HepG2 (cell line): ENCODE results near the gene APOC4. TPM values are rescaled to one million over a fixed set of nuclear protein-coding genes. Genes with fewer than 3 reads are reported as not detected.

Source experiments
- ATAC-seq: fragments of 200-7000 bp; cut with Tn5 transposase; 3 replicates; pipeline ENCODE4 v1.9.1; 2020; ENCODE audit warnings: mild to moderate bottlenecking, moderate library complexity
- BruUV-seq: library from RNA; stranded (reverse); fragments of 400-500 nt; replicated peaks from 2 replicates; lab custom pipeline; 2021; lab: Mats Ljungman, UMichigan
- CTCF ChIA-PET: fragments of 300-600 bp; formaldehyde crosslinking; extraction: SDS; loops from one replicate; lab custom pipeline; 2021; ENCODE audit warnings: low total read pairs, inconsistent platforms, low intra/inter-chr PET ratio; lab: Yijun Ruan, JAX
- POLR2A ChIA-PET: fragments of 350-600 bp; sonication (Branson Sonifier 250); formaldehyde crosslinking; loops from one replicate; lab custom pipeline; 2020; ENCODE audit warnings: antibody characterized with exemption, inconsistent platforms; lab: Yijun Ruan, JAX
- DNase-seq: peaks from one replicate; pipeline ENCODE4 v3.0.0-alpha.2; 2015; ENCODE audit warnings: low spot score
- FAIRE-seq: peaks from 3 replicates; lab custom pipeline; 2011; peaks lifted over from hg19 to GRCh38; lab: Jason Lieb, UNC
- H2AFZ ChIP-seq: one replicate; pipeline ENCODE4 v1.6.1; 2011; ENCODE audit warnings: low read length, inconsistent platforms
- H3K27ac ChIP-seq: fragments of 300-600 bp; 3 replicates; pipeline ENCODE4 v1.8.0; 2011; ENCODE audit warnings: mixed run types, mild to moderate bottlenecking, mixed read lengths, low read length, inconsistent platforms; ENCODE audit not compliant: insufficient read depth; ENCODE audit errors: extremely low read length
- H3K27me3 ChIP-seq, 2 experiments: fragments of 200-600 bp in 1 of 2; 2 replicates in 1 of 2; 3 replicates in 1 of 2; pipeline versions ENCODE4 v1.6.0 to v1.8.0; 2011; ENCODE audit warnings: low read length in 2 of 2, mild to moderate bottlenecking in 2 of 2, moderate library complexity in 2 of 2, inconsistent platforms in 1 of 2; ENCODE audit not compliant: insufficient read depth in 2 of 2, control insufficient read depth in 1 of 2
- H3K36me3 ChIP-seq, 2 experiments: fragments of 200-600 bp in 1 of 2; replicated peaks in 1 of 2; 2 replicates in 1 of 2; 3 replicates in 1 of 2; pipeline versions ENCODE4 v1.5.1 to v1.8.0; 2011; ENCODE audit warnings: low read length in 2 of 2, inconsistent platforms in 1 of 2; ENCODE audit not compliant: insufficient read depth in 2 of 2, control insufficient read depth in 1 of 2
- H3K4me1 ChIP-seq: 2 replicates; pipeline ENCODE4 v1.5.1; 2012; ENCODE audit warnings: low read length, inconsistent platforms; ENCODE audit not compliant: insufficient read depth
- H3K4me2 ChIP-seq: 2 replicates; pipeline ENCODE4 v1.6.0; 2011; ENCODE audit warnings: low read depth, low read length, inconsistent platforms
- H3K4me3 ChIP-seq, 3 experiments: fragments of 200-600 bp in 1 of 3; sonication (generic), shearing (Covaris generic) in 1 of 3; replicated peaks in 1 of 3; 2 replicates each; pipeline ENCODE4 v1.5.1; 2011 to 2016; ENCODE audit warnings: low read length in 3 of 3, inconsistent platforms in 2 of 3, low read depth in 2 of 3, mild to moderate bottlenecking in 2 of 3, control low read depth in 1 of 3, mixed read lengths in 1 of 3; ENCODE audit not compliant: insufficient read depth in 1 of 3
- H3K79me2 ChIP-seq: one replicate; pipeline ENCODE4 v1.6.1; 2011; ENCODE audit warnings: low read length, inconsistent platforms; ENCODE audit not compliant: insufficient read depth
- H3K9ac ChIP-seq: 2 replicates; pipeline ENCODE4 v1.6.0; 2011; ENCODE audit warnings: mild to moderate bottlenecking, low read depth, low read length, inconsistent platforms; ENCODE audit not compliant: insufficient read depth
- H3K9me3 ChIP-seq: 2 replicates; pipeline ENCODE4 v1.5.1; 2012; ENCODE audit warnings: mild to moderate bottlenecking, low read length
- H4K20me1 ChIP-seq: 2 replicates; pipeline ENCODE4 v1.6.0; 2011; ENCODE audit warnings: inconsistent platforms, mild to moderate bottlenecking, low read length, moderate library complexity; ENCODE audit not compliant: insufficient read depth
- HMG20B ChIP-seq: conservative IDR thresholded peaks from 2 replicates; pipeline ENCODE4 v1.6.1; 2016; ENCODE audit warnings: missing genetic modification reagents, missing compliant biosample characterization
- HNF1A ChIP-seq, 2 experiments: sonication (generic) in 1 of 2; formaldehyde crosslinking in 1 of 2; IDR thresholded peaks; 2 replicates each; pipeline versions ENCODE4 v1.4.0 to v1.6.1; 2016 to 2020; ENCODE audit warnings: borderline replicate concordance in 1 of 2, low read depth in 1 of 2, mild to moderate bottlenecking in 1 of 2, missing genetic modification reagents in 1 of 2
- NCOA5 ChIP-seq: sonication (generic); formaldehyde crosslinking; IDR thresholded peaks from 2 replicates; pipeline ENCODE4 v1.4.0; 2020; ENCODE audit warnings: missing genetic modification reagents
- PAF1 ChIP-seq: IDR thresholded peaks from 2 replicates; pipeline ENCODE4 v1.6.1; 2016; ENCODE audit warnings: missing genetic modification reagents, missing compliant biosample characterization
- RERE ChIP-seq: IDR thresholded peaks from 2 replicates; pipeline ENCODE4 v1.6.1; 2016; ENCODE audit warnings: low read depth, missing genetic modification reagents, missing compliant biosample characterization
- SNAPC5 ChIP-seq: sonication (generic); formaldehyde crosslinking; IDR thresholded peaks from 2 replicates; pipeline ENCODE4 v1.8.1; 2023; ENCODE audit warnings: mild to moderate bottlenecking, missing genetic modification reagents, borderline replicate concordance
- SSRP1 ChIP-seq: IDR thresholded peaks from 2 replicates; pipeline ENCODE4 v1.6.1; 2016; ENCODE audit warnings: control low read depth
- TCF7 ChIP-seq: sonication (generic); IDR thresholded peaks from 2 replicates; pipeline ENCODE4 v1.6.1; 2016; ENCODE audit warnings: antibody characterized with exemption, low read depth
- THAP7 ChIP-seq: sonication (generic); formaldehyde crosslinking; IDR thresholded peaks from 2 replicates; pipeline ENCODE4 v1.8.1; 2023; ENCODE audit warnings: mild to moderate bottlenecking, missing genetic modification reagents
- ZNF704 ChIP-seq: sonication (generic); formaldehyde crosslinking; IDR thresholded peaks from 2 replicates; pipeline ENCODE4 v1.8.1; 2023; ENCODE audit warnings: mild to moderate bottlenecking, inconsistent platforms, moderate library complexity, missing genetic modification reagents, borderline replicate concordance
- ZSCAN31 ChIP-seq: sonication (generic); formaldehyde crosslinking; IDR thresholded peaks from 2 replicates; pipeline ENCODE4 v1.5.0; 2020; ENCODE audit warnings: low read depth, mild to moderate bottlenecking, missing genetic modification reagents
- WGBS: methylation state at CpG from one replicate; pipeline ENCODE4 v1.1.6; 2017; ENCODE audit warnings: low lambda C conversion rate; 5-methylcytosine and 5-hydroxymethylcytosine counted together
- in situ Hi-C: cut with HindIII; loops from 2 replicates; pipeline ENCODE4 v1.10.0; 2017; ENCODE audit warnings: low pct_unique_long_range_greater_than_20kb; ENCODE audit not compliant: extremely low pct_ligation_motif_present
- intact Hi-C: fragments of 100-400 bp; cut with micrococcal nuclease; formaldehyde crosslinking; loops from one replicate; pipeline ENCODE4 v1.10.0; 2022; ENCODE audit not compliant: unreplicated experiment
- polyA plus RNA-seq, 8 experiments: library from polyadenylated mRNA; depleted of rRNA in 3 of 8; stranded (reverse) in 7 of 8; unstranded in 1 of 8; fragments of >200 nt; fragmentation: Illumina TruSeq in 4 of 8; extraction: Trizol in 4 of 8; gene quantifications; 2 replicates each; pipeline versions ENCODE4 v1.2.1 to v1.2.3, GENCODE V29; 2011 to 2016; ENCODE audit warnings: low read depth in 4 of 8, missing spikeins in 1 of 8, mixed read lengths in 1 of 8; ENCODE audit not compliant: insufficient read depth in 1 of 8
- total RNA-seq, 5 experiments: library from RNA; depleted of rRNA; stranded (reverse); fragments of >200 nt; fragmentation: Illumina TruSeq; extraction: Trizol; gene quantifications; 2 replicates each; pipeline ENCODE4 v1.2.3, GENCODE V29; 2016; ENCODE audit warnings: low read depth in 1 of 5

The APOC4 gene
- total and polyA plus RNA-seq, 2 of the 13 experiments (the other 11 are each of a cell fraction or from before 2014, with no cell fraction given): 0.46 TPM; not detected in 1

GRCh38 chr19:44961821-44962220, 19.8 kb downstream of the APOC4 start (continued):
- TF ChIP-seq HNF1A (IDR thresholded peaks at IDR 0.05; ENCODE audit: low read depth): no peak
- no peak for TF ChIP-seq HNF1A (CRISPR knock-in tag; IDR thresholded peaks at IDR 0.05; ENCODE audit: borderline replicate concordance)
- TF ChIP-seq SSRP1 (CRISPR knock-in tag): no peak
- no peak for TF ChIP-seq ZNF704
- TF ChIP-seq, all 625 proteins: peak for 0

GRCh38 chr19:44968118-44968517, 26.1 kb downstream of the APOC4 start:
- FAIRE-seq (no peak), DNase-seq (no peak), ATAC-seq (no peak)
- POLR2A ChIA-PET: no interaction called here
- Histone ChIP-seq H3K36me3 (peaks cover 12 to 34% of the 10 kb centered on the region in 2 experiments; a peak in 4 of 5 replicates), H3K4me2 (no peak overlapping the region), H3K4me3 (no peak overlapping the region), H3K27ac (no peak overlapping the region), H3K9ac (no peak overlapping the region), H3K27me3 (no peaks in the 10 kb centered on the region), H4K20me1 (no peaks in the 10 kb centered on the region), H3K79me2 (no peaks in the 10 kb centered on the region), H3K4me1 (no peaks in the 10 kb centered on the region), H2AFZ (no peak overlapping the region), H3K9me3 (no peaks in the 10 kb centered on the region)
- in situ Hi-C loops: no loop called here
- intact Hi-C loops: no loop called here
- CTCF ChIA-PET: no interaction called here
- no TSS peak for BruUV-seq
- 97% methylated on average over 5 of the region's 5 CpGs for WGBS
- no peak for TF ChIP-seq THAP7 (CRISPR knock-in tag)
- TF ChIP-seq HMG20B: no peak
- no peak for TF ChIP-seq PAF1 (CRISPR knock-in tag)
- TF ChIP-seq RERE (CRISPR knock-in tag): no peak
- no peak for TF ChIP-seq SNAPC5 (CRISPR knock-in tag)
- no peak for TF ChIP-seq NCOA5 (CRISPR knock-in tag)
- no peak for TF ChIP-seq TCF7
- TF ChIP-seq ZSCAN31 (CRISPR knock-in tag): no peak
